Caco-2 (cell line): Measurements from ENCODE around the gene SPOP. TPM values are rescaled to one million over a fixed set of nuclear protein-coding genes. Genes with fewer than 3 reads are reported as not detected.
A peak's percentile ranks its signal among the peaks of the same experiment; 100 is the strongest.

Source experiments
- BruUV-seq: library from RNA; stranded (reverse); fragments of 400-500 nt; replicated peaks from 2 replicates; lab custom pipeline; 2021; lab: Mats Ljungman, UMichigan
- CTCF ChIA-PET: fragments of 300-600 bp; sonication (Branson Sonifier 250); formaldehyde crosslinking; loops from one replicate; lab custom pipeline; 2022; ENCODE audit warnings: antibody characterized with exemption; lab: Charles Lee
- POLR2A ChIA-PET: fragments of 300-600 bp; sonication (Branson Sonifier 250); formaldehyde crosslinking; loops from one replicate; lab custom pipeline; 2022; ENCODE audit warnings: antibody characterized with exemption; lab: Charles Lee
- DNase-seq, 2 experiments: peaks; one replicate each; pipeline versions ENCODE4 v3.0.0 to v3.0.0-alpha.2; 2020 to 2022
- H3K27me3 ChIP-seq: replicated peaks from 2 replicates; pipeline ENCODE4 v1.6.0; 2011; ENCODE audit warnings: low read length; ENCODE audit not compliant: control insufficient read depth, insufficient read depth
- H3K36me3 ChIP-seq: 2 replicates; pipeline ENCODE4 v1.5.1; 2011; ENCODE audit warnings: low read length; ENCODE audit not compliant: control insufficient read depth, insufficient read depth
- H3K4me1 ChIP-seq: fragments of 250-450 bp; sonication (Bioruptor Pico); 2 replicates; pipeline ENCODE4 v1.5.1; 2020; ENCODE audit warnings: mild to moderate bottlenecking
- H3K4me3 ChIP-seq: 2 replicates; pipeline ENCODE4 v1.5.1; 2011; ENCODE audit warnings: low read depth, mild to moderate bottlenecking, control low read depth, low read length
- H3K9me3 ChIP-seq: fragments of 250-450 bp; sonication (Bioruptor Pico); 2 replicates; pipeline ENCODE4 v1.5.1; 2020; ENCODE audit warnings: mild to moderate bottlenecking, moderate library complexity
- H3K27ac Mint-ChIP-seq: one replicate; pipeline ENCODE4 v1.8.0; 2022; ENCODE audit warnings: mixed read lengths; ENCODE audit not compliant: unreplicated experiment
- H3K27me3 Mint-ChIP-seq: one replicate; pipeline ENCODE4 v1.8.0; 2022; ENCODE audit warnings: mixed read lengths; ENCODE audit not compliant: insufficient read depth, unreplicated experiment
- H3K36me3 Mint-ChIP-seq: one replicate; pipeline ENCODE4 v1.8.0; 2022; ENCODE audit warnings: mild to moderate bottlenecking, mixed read lengths; ENCODE audit not compliant: insufficient read depth, unreplicated experiment
- H3K4me1 Mint-ChIP-seq: one replicate; pipeline ENCODE4 v1.8.0; 2022; ENCODE audit warnings: low read depth, mixed read lengths; ENCODE audit not compliant: unreplicated experiment
- H3K4me3 Mint-ChIP-seq: one replicate; pipeline ENCODE4 v1.8.0; 2022; ENCODE audit warnings: mild to moderate bottlenecking, moderate library complexity, mixed read lengths; ENCODE audit not compliant: unreplicated experiment
- H3K9me3 Mint-ChIP-seq: one replicate; pipeline ENCODE4 v1.8.0; 2022; ENCODE audit warnings: mixed read lengths; ENCODE audit not compliant: unreplicated experiment
- CTCF ChIP-seq, 2 experiments: fragments of 200-600 bp in 1 of 2; IDR thresholded peaks; 1 replicate in 1 of 2; 2 replicates in 1 of 2; pipeline versions ENCODE4 v1.5.1 to v1.8.0; 2011 to 2022; ENCODE audit warnings: antibody characterized with exemption in 1 of 2, control low read depth in 1 of 2, inconsistent platforms in 1 of 2, low read depth in 1 of 2, low read length in 1 of 2, mild to moderate bottlenecking in 1 of 2, moderate library complexity in 1 of 2; ENCODE audit not compliant: insufficient read depth in 1 of 2, severe bottlenecking in 1 of 2, unreplicated experiment in 1 of 2
- intact Hi-C: fragments of 100-400 bp; cut with micrococcal nuclease; formaldehyde crosslinking; loops from one replicate; pipeline ENCODE4 v1.10.0; 2022; ENCODE audit not compliant: unreplicated experiment
- total RNA-seq: library from RNA; stranded (reverse); gene quantifications from 2 replicates; pipeline ENCODE4 v1.2.3, GENCODE V29; 2022

SPOP gene
- total RNA-seq, 1 experiment from 2014 or later, result 70.2 TPM

GRCh38 chr17:49707608-49708514 lies 30.0 kb upstream of the SPOP start, which contains the start of gene SLC35B1:
Gene SLC35B1, minus strand, starts transcription at chr17:49707964. Its CDS starts 131 bp downstream, at chr17:49707833.
- no TSS peak for BruUV-seq
- peaks cover 52% of the 10 kb centered on the region for H3K36me3 Mint-ChIP-seq

DNA sequence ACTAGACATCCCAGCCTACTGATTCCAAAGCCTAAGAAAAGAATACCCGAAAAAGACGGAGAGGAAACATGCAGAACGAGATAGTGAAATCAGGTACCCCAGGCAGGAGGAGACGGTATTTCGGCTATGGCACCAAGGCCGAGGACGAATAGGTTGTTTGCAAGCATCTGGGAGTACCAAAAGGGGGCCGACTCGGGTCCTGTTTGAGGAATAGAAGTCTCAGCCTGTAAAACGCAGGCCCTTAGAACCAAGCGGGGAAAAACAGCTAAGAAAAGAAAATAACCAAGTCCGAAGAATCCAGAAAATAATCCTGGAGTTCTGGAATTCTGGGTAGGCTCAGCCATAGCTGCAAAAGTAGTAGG lies 29.3 kb upstream of the SPOP start:
- no peaks in the 10 kb centered on the region for H3K27me3 ChIP-seq
- Mint-ChIP-seq H3K36me3 (peaks cover 59% of the 10 kb centered on the region), H3K27me3 (no peaks in the 10 kb centered on the region), H3K4me1 (peaks cover 28% of the 10 kb centered on the region), H3K4me3 (peak overlapping the region; percentile 89), H3K9me3 (no peaks in the 10 kb centered on the region), H3K27ac (peak overlapping the region; percentile 99)
- CTCF ChIA-PET, result interaction anchor here (0.5 to 3.8 kb wide), 23 partner anchors 8 to 299 kb away, joined by 3 to 36 read pairs (median 6); partner anchors contain the start of genes FAM117A, KAT7, NXPH3 and PHB1
- peaks cover 15% of the 10 kb centered on the region for H3K36me3 ChIP-seq
- no TSS peak for BruUV-seq
- no peaks in the 10 kb centered on the region for H3K9me3 ChIP-seq
- TF ChIP-seq CTCF (IDR thresholded peaks at IDR 0.05; ENCODE audit: insufficient read depth in 1 of 2, low read depth in 1 of 2, low read length in 1 of 2, severe bottlenecking in 1 of 2, unreplicated experiment in 1 of 2), result no peak
- peak overlapping the region; percentile 69 for H3K4me3 ChIP-seq
- POLR2A ChIA-PET, result interaction anchor here (0.5 to 2.4 kb wide), 9 partner anchors 8 to 293 kb away, joined by 3 to 50 read pairs (median 6); partner anchors contain the start of genes FAM117A, KAT7 and PHB1
- intact Hi-C loops, result no loop called here
- peaks cover 8% of the 10 kb centered on the region for H3K4me1 ChIP-seq
- DNase-seq, result no peak

More at GRCh38 chr17:49707608-49708514, 30.0 kb upstream of the SPOP start, which contains the start of gene SLC35B1:
- CTCF ChIA-PET, result interaction anchor here (0.5 to 3.8 kb wide), 33 partner anchors 8 to 300 kb away, joined by 3 to 36 read pairs (median 6); partner anchors contain the start of genes FAM117A, KAT7, NXPH3 and PHB1
- Mint-ChIP-seq H3K4me1 (peaks cover 28% of the 10 kb centered on the region), H3K4me3 (peak within 1 kb of the TSS; percentile 89), H3K27me3 (no peaks in the 10 kb centered on the region), H3K27ac (peak within 1 kb of the TSS; percentile 99), H3K9me3 (no peaks in the 10 kb centered on the region)
- POLR2A ChIA-PET, result interaction anchor here (0.5 to 2.4 kb wide), 15 partner anchors 9 to 294 kb away, joined by 3 to 50 read pairs (median 4); partner anchors contain the start of genes FAM117A, KAT7 and PHB1
- TF ChIP-seq CTCF (IDR thresholded peaks at IDR 0.05; ENCODE audit: insufficient read depth in 1 of 2, low read depth in 1 of 2, low read length in 1 of 2, severe bottlenecking in 1 of 2, unreplicated experiment in 1 of 2), result peak; percentile 82 to 100
- intact Hi-C loops, result loop anchor here (1.0 to 2.0 kb wide), 5 partner anchors 30 to 141 kb away; partner anchors contain the start of genes FAM117A, KAT7, SPOP and TAC4
- no peaks in the 10 kb centered on the region for H3K27me3 ChIP-seq
- H3K36me3 ChIP-seq, result peaks cover 14% of the 10 kb centered on the region
- no peaks in the 10 kb centered on the region for H3K9me3 ChIP-seq
- DNase-seq, result peak; percentile 100
- peak within 1 kb of the TSS; percentile 69 for H3K4me3 ChIP-seq
- peaks cover 8% of the 10 kb centered on the region for H3K4me1 ChIP-seq

- H3K4me1 ChIP-seq, result peaks cover 8% of the 10 kb centered on the region
- intact Hi-C loops, result no loop called here
- H3K27me3 ChIP-seq, result no peaks in the 10 kb centered on the region
- H3K4me3 ChIP-seq, result no peak overlapping the region
- CTCF ChIA-PET, result interaction anchor here (2.2 to 2.8 kb wide), 3 partner anchors 10 to 137 kb away, joined by 7 to 19 read pairs (median 19); no protein-coding TSS in a partner anchor
- Mint-ChIP-seq H3K27me3 (no peaks in the 10 kb centered on the region), H3K4me1 (peaks cover 28% of the 10 kb centered on the region), H3K27ac (no peak overlapping the region), H3K4me3 (peak overlapping the region; percentile 89), H3K36me3 (peaks cover 75% of the 10 kb centered on the region), H3K9me3 (no peaks in the 10 kb centered on the region)
- no peak for TF ChIP-seq CTCF (IDR thresholded peaks at IDR 0.05; ENCODE audit: insufficient read depth in 1 of 2, low read depth in 1 of 2, low read length in 1 of 2, severe bottlenecking in 1 of 2, unreplicated experiment in 1 of 2)
- no peaks in the 10 kb centered on the region for H3K9me3 ChIP-seq
- H3K36me3 ChIP-seq, result peaks cover 20% of the 10 kb centered on the region
- no TSS peak for BruUV-seq
- POLR2A ChIA-PET, result no interaction called here
- DNase-seq, result no peak
Observed at GRCh38 chr17:49705254-49705653, 27.4 kb upstream of the SPOP start.
